SJSA1 (cell line): ENCODE results near the gene CCL15. TPM values are rescaled to one million over a fixed set of nuclear protein-coding genes. Genes with fewer than 3 reads are reported as not detected.
A peak's percentile ranks its signal among the peaks of the same experiment; 100 is the strongest.
"Not testable (repeated sequence)": the region's sequence is repeated elsewhere in the genome, so short reads cannot be mapped to it uniquely, and the experiment has no call there.

Source experiments
- DNase-seq, 2 experiments: peaks; one replicate each; pipeline ENCODE4 v3.0.0-alpha.2; 2015 to 2020; ENCODE audit warnings: low spot score in 2 of 2, low read depth in 1 of 2
- H3K27ac ChIP-seq: fragments of 250-450 bp; sonication (Bioruptor Pico); 2 replicates; pipeline ENCODE4 v1.5.1; 2020; ENCODE audit warnings: mild to moderate bottlenecking, moderate library complexity
- H3K27me3 ChIP-seq: fragments of 250-450 bp; sonication (Bioruptor Pico); replicated peaks from 2 replicates; pipeline ENCODE4 v1.5.1; 2020; ENCODE audit warnings: mild to moderate bottlenecking, moderate library complexity
- H3K36me3 ChIP-seq: fragments of 250-450 bp; sonication (Bioruptor Pico); 2 replicates; pipeline ENCODE4 v1.5.1; 2020; ENCODE audit warnings: mild to moderate bottlenecking
- H3K4me1 ChIP-seq: fragments of 250-450 bp; sonication (Bioruptor Pico); replicated peaks from 2 replicates; pipeline ENCODE4 v1.6.1; 2021; ENCODE audit warnings: mild to moderate bottlenecking
- H3K4me3 ChIP-seq: fragments of 250-450 bp; sonication (Bioruptor Pico); 2 replicates; pipeline ENCODE4 v1.5.1; 2020; ENCODE audit warnings: mild to moderate bottlenecking
- H3K9me3 ChIP-seq: fragments of 250-450 bp; sonication (Bioruptor Pico); replicated peaks from 2 replicates; pipeline ENCODE4 v1.5.1; 2020; ENCODE audit warnings: mild to moderate bottlenecking
- total RNA-seq: library from RNA; depleted of rRNA; stranded (reverse); fragments of >200 nt; shearing (Covaris generic); gene quantifications from 2 replicates; pipeline ENCODE4 v1.2.3, GENCODE V29; 2014

Gene CCL15
- total RNA-seq, 1 experiment from 2014 or later = not detected

DNA sequence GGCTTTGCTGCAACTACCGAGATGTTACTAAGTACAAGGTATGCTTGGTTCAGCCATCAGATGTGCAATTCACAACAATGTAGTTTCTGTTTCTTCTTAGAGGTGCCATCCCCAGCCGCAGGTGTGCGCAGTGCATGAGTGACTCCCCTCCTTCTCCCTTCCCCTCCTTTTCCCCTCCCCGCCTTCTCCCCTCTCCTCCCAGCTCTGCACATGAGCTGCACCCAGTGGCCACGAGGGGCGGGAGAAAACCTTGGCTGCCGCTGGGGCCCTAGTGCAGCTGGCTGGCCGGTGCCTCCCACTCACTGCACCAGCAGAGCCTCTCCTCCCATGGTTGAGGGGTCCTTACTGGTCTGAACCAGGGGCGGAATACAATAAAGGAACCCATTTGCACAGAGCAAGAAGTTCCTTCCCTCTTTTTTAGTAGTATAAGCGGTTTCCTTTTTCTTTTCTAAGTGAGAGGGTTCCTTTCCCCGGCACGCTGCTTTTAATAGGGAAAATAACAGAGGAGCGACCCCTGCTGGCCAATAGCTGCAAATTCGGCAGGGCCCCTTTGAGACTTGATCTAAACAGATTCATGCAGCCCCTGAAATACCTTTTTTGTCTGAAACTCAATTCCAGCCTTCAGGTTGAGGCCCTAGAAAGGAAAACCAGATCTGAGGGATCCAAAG is 7.8 kb upstream of the CCL15 start:
- no peaks in the 10 kb centered on the region for H3K36me3 ChIP-seq
- no peaks in the 10 kb centered on the region for H3K4me1 ChIP-seq
- H3K27ac ChIP-seq = no peak overlapping the region
- H3K9me3 ChIP-seq = no peaks in the 10 kb centered on the region
- H3K4me3 ChIP-seq = no peak overlapping the region
- no peak for DNase-seq
- no peaks in the 10 kb centered on the region; the same call in 1 of the 2 replicates for H3K27me3 ChIP-seq

DNA sequence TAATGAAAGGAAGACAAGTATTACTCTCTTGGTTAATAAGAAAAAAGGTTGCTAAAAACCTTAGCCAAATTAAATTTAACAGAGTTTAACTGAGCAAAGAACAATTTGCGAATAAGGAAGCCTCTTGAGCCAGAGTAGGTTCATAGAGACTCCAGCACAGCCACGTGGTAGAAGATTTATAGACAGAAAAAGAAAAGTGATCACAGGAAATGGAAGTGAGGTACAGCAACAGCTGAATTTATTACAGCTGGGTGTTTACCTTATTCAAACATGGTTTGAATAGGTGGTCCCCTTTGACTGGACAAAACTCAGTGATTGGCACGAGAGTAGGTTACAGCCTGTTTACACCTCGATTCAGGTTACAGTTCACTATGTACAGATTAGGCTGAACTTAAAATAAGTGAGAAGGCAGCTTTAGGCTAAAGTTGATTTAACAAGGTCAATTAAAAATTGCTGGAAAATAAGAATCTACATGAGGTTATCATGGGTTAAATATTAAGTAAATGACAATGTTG is 3.3 kb upstream of the CCL15 start:
- Histone ChIP-seq H3K9me3 (no peaks in the 10 kb centered on the region), H3K27ac (no peak overlapping the region), H3K4me3 (no peak overlapping the region), H3K27me3 (no peaks in the 10 kb centered on the region; the same call in 1 of the 2 replicates), H3K4me1 (no peaks in the 10 kb centered on the region), H3K36me3 (no peaks in the 10 kb centered on the region)
- DNase-seq = no peak

DNA sequence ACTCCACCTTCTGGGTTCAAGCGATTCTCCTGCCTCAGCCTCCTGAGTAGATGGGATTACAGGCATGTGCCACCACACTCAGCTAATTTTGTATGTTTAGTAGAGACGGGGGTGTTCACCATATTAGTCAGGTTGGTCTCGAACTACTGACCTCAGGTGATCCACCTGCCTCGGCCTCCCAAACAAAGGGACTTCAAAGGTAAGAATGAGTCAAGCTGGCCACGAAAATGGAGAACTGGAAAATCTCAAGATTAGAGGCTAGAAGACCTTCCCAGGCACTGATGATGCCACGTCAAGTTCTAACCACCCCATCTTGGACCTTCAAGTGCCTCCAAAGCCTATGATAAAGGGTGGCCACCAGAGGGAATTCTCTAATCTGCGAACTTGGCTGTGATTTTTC is 1.3 kb upstream of the CCL15 start:
- no peaks in the 10 kb centered on the region for H3K4me1 ChIP-seq
- H3K9me3 ChIP-seq = no peaks in the 10 kb centered on the region
- H3K27me3 ChIP-seq = no peaks in the 10 kb centered on the region; the same call in 1 of the 2 replicates
- DNase-seq = no peak
- H3K27ac ChIP-seq = no peak overlapping the region
- no peak overlapping the region for H3K4me3 ChIP-seq
- no peaks in the 10 kb centered on the region for H3K36me3 ChIP-seq

DNA sequence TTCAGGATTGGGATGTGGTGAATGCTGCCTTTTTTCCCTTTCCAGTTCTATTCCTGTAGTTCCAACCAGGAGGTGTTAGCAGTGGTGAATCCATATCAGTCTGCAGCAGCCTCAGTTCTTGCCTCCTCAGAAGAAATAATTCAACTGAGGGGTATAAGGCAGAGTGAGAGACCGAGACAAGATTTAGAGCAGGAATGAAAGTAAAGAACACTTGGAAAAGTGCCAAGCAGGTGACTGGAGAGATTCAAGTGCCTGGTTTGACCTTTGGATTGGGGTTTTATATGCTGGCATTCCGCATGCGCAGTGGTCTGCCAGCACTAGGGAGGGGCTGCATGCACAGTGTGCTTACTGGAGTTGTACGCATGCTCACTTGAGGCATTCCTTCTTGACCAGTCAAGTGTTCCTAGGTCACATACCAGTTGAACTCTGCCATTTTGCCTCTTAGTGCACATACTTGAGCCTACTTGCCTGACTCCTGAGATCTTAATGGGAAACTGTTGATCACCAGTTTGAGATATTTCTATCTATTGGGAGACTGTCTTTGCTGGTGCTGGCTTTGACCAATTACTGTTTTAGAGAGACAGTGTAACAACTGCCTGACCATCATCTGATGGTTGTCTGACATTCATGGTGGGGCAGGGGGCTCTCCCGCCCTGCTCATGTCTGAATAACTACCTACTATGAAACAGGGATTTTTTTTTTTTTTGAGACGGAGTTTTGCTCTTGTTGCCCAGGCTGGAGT is 680 bp upstream of the CCL15 start:
- no peaks in the 10 kb centered on the region; the same call in 1 of the 2 replicates for H3K27me3 ChIP-seq
- H3K4me1 ChIP-seq = no peaks in the 10 kb centered on the region
- H3K9me3 ChIP-seq = no peaks in the 10 kb centered on the region
- peak in 1 of 2 experiments; percentile 15 for DNase-seq
- no peak overlapping the region for H3K27ac ChIP-seq
- H3K4me3 ChIP-seq = no peak overlapping the region
- H3K36me3 ChIP-seq = no peaks in the 10 kb centered on the region

DNA sequence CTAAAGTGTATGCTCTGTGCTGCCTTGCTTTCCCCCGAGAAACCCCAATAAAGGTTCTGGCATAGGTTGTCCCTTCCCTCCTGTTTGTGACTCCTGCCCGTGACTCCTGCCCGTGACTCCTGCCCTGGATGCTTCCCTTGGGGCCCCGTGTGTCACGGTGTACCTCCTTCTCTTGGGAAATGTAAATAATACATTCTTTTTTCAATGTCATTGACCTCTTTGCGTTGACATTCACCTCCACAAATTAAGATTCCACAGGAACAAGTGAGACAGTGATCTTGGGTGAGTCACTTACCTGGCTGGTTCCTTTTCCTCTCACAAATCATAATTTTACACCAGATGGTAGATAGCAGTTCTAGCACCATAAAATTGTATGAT is 632 bp downstream of the CCL15 start:
- H3K4me1 ChIP-seq = no peaks in the 10 kb centered on the region
- no peaks in the 10 kb centered on the region for H3K36me3 ChIP-seq
- DNase-seq = peak in 1 of 2 experiments; percentile 4
- H3K27ac ChIP-seq = no peak overlapping the region
- no peaks in the 10 kb centered on the region for H3K9me3 ChIP-seq
- no peak overlapping the region for H3K4me3 ChIP-seq
- H3K27me3 ChIP-seq = no peaks in the 10 kb centered on the region; the same call in 1 of the 2 replicates

DNA sequence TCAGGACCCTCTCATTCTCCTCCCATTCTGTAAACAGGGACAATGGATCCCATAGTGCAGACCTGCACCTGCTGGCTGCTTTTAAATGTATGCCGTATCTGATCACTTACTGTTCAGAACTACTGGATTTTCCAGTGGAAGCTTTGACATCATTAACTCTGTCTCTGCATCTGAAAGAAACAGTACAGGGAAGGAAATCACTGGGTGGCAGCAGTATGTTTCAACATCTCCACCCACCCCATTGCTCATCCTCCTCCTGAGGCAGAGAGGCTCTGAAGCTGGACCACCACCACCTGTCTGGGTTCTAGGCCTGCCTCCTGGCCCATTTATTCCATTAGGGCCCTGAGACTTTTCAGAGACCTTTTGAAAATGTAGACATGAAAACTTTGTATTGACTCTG is 2.6 kb downstream of the CCL15 start:
- H3K27ac ChIP-seq = no peak overlapping the region
- no peaks in the 10 kb centered on the region for H3K4me1 ChIP-seq
- H3K9me3 ChIP-seq = no peaks in the 10 kb centered on the region
- H3K4me3 ChIP-seq = no peak overlapping the region
- H3K36me3 ChIP-seq = no peaks in the 10 kb centered on the region
- H3K27me3 ChIP-seq = no peaks in the 10 kb centered on the region
- no peak for DNase-seq

DNA sequence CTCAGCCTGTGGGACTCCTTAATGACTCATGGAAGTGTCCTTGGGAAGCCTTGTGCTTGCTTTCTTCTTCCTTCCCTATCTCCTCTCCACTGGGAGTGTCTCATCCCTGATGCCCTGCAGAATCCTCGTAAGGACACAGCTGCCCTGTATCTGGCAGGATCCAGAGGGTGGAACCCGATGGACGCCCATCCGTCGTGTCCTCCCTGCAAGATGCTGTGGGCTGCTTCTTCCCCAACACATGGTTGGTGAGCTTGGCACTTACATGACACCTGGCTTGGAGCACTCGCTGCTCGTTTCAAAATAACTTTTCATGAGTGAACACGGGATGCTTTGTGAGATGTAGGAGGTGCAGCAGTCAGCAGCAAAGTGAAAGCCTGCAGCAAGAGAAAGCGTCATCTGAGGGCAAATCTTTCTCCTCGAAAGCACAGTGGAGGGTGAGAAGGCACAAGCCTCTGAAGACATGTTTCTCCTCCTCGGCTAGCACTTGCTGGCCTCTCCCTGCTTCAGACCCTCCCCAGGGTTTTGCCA is 3.3 kb downstream of the CCL15 start:
- Histone ChIP-seq H3K4me3 (no peak overlapping the region), H3K4me1 (no peaks in the 10 kb centered on the region), H3K27ac (no peak overlapping the region), H3K9me3 (no peaks in the 10 kb centered on the region), H3K36me3 (no peaks in the 10 kb centered on the region), H3K27me3 (no peaks in the 10 kb centered on the region)
- DNase-seq = no peak

DNA sequence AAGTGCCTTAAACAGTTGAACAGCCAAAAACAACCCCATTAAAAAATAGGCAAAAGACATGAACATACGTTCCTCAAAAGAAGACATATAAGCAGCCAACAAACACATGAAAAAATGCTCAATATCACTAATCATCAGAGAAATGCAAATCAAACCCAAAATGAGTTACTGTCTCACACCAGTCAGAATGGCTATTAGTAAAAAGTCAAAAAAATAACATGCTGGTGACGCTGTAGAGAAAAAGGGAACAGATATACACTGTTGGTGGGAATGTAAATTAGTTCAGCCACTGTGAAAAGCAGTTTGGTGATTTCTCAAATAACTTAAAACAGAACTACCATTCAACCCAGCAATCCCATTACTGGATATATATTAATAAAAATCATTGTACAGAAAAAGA is 6.0 kb downstream of the CCL15 start:
- H3K4me1 ChIP-seq, DNase-seq, H3K9me3 ChIP-seq: not testable (repeated sequence)

DNA sequence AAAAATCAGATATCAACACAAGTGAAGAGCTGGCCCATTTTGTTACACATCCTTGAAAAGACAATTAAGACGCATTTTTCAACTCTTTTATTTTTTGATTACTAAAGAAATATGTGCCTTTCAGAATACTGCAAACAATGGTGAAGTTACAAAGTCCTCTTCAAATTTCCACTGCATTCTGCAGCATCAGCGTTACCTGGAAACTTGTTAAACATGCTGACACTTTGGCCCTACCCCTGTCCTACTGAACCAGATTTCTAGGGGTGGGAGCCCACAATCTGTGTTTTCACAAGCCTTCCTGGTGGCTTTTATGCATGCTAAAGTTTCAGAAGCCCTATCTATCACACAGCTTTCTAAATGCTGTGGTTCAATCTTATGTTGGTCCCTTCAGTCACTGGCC is 10.3 kb downstream of the CCL15 start:
- Histone ChIP-seq H3K4me3 (no peak overlapping the region), H3K27ac (no peak overlapping the region), H3K4me1 (no peaks in the 10 kb centered on the region), H3K27me3 (no peaks in the 10 kb centered on the region), H3K9me3 (no peaks in the 10 kb centered on the region), H3K36me3 (no peaks in the 10 kb centered on the region)
- no peak for DNase-seq

More for the DNA sequence above, 6.0 kb downstream of the CCL15 start:
- not testable (repeated sequence) for H3K27ac ChIP-seq, H3K4me3 ChIP-seq, H3K27me3 ChIP-seq, H3K36me3 ChIP-seq

DNA sequence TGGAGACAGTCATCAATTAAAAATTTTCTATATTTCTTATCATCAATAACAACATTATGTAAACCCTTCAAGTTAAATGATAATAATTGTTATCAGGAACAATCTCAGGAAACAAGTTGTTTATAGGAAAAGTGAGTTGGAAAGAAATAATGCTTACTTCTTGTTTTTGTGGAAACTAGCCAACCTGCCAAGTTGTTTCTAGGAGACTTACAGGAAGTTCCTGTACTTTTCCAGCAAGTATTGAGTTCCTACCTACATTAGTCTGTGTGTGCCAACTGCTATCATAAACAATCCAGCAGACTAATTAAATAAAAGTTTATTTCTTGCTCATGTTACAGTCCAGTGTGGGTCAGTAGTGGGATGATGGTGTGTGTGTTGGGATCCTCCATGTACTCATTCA is 13.2 kb downstream of the CCL15 start:
- Histone ChIP-seq H3K4me1 (no peaks in the 10 kb centered on the region), H3K27ac (no peak overlapping the region), H3K27me3 (no peaks in the 10 kb centered on the region), H3K4me3 (no peak overlapping the region), H3K36me3 (no peaks in the 10 kb centered on the region), H3K9me3 (no peaks in the 10 kb centered on the region)
- DNase-seq = no peak

DNA sequence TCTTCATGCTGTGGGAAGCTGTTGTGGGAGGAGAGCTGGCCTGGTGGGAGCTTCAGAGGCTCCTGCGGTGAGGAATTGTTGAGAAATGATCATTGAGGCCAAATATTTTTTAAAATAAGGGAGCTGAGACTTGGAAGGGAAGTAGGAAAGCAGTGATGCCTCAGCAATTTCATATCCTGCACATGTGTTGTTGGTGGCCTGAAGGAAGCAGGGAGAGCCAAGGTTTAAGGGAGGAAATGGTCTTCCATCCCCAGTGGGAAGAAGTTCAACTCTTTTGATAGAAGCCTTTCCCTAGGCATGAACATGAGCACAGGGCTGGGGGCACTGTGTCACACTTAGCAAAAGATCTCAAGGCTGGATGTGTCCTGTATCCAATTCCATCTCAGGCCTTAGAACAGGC is 14.7 kb downstream of the CCL15 start, which contains the start of gene CCL14:
Gene CCL14 (minus strand): TSS at position 87 of the 400 bp plus-strand sequence. CDS start 80 bp downstream, at position 7.
- Histone ChIP-seq H3K4me1 (no peaks in the 10 kb centered on the region), H3K36me3 (no peaks in the 10 kb centered on the region), H3K9me3 (no peaks in the 10 kb centered on the region), H3K27ac (no peak within 1 kb of the TSS), H3K27me3 (no peaks in the 10 kb centered on the region), H3K4me3 (no peak within 1 kb of the TSS)
- no peak for DNase-seq

DNA sequence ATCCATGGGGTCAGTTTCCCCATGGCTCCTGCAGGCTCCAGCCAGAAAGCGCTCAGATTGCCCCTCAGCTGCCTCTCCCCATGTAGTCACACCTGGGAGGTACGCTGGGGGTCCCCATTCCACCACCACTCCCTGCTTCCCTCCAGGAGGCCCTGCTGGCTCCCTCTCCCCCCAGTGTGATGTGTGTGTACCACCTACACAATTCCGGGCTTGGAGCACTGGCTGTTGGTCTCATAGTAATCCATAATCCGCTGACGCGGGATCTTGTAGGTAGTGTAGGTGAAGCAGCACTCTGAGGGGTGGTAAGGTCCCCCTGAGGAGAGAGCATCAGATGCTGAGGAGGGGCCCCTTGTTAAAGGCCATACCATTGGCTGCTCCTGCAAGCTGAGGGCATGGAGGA is 17.2 kb downstream of the CCL15 start:
- no peaks in the 10 kb centered on the region for H3K36me3 ChIP-seq

DNA sequence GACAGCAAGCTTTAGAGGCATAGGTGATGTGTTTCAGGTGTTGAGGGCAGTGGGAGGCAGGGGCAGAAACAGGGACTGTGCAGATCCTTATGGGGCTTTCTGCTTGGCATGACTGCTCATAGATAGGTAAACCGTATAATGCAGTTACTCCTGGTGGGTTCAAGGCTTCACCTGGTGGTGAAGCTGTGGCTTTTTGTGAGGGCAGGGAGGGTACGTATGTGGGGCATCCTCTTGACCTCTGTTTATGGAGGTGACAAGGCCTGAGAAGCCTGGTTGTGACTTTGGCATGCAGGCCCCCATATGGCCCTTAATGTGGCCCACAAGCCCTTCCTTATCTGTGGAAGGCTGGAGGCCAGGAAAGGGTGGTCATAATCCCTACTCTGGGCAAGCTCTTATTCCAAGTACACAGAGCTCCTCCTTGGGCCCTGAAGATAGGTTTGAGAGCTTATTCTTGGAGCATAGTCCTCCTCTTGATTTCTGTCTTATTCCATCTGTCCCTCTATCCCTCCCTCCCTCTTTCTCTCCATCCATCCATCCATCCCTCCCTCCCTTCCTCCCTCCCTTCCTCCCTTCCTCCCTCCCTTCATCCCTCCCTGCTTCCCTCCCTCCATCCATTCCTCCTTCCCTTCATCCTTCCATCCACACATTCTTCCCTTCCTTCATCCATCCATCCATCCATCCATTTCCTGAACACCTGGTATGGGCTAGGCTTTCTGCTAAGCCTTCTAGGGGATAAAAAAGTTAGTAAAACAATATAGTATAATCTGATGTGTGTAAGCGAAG is 18.8 kb downstream of the CCL15 start:
- Histone ChIP-seq H3K4me3 (no peak overlapping the region), H3K36me3 (no peaks in the 10 kb centered on the region)
- DNase-seq = no peak

More for the DNA sequence above, 17.2 kb downstream of the CCL15 start:
- DNase-seq = peak in 1 of 2 experiments; percentile 15
- H3K4me1 ChIP-seq = no peaks in the 10 kb centered on the region
- no peak overlapping the region for H3K4me3 ChIP-seq
- H3K27me3 ChIP-seq = no peaks in the 10 kb centered on the region; the same call in 1 of the 2 replicates
- no peak overlapping the region for H3K27ac ChIP-seq
- H3K9me3 ChIP-seq = no peaks in the 10 kb centered on the region

More for the DNA sequence above, 18.8 kb downstream of the CCL15 start:
- Histone ChIP-seq H3K4me1 (no peaks in the 10 kb centered on the region), H3K27me3 (no peaks in the 10 kb centered on the region; the same call in 1 of the 2 replicates), H3K27ac (no peak overlapping the region), H3K9me3 (no peaks in the 10 kb centered on the region)
